Measurements from ENCODE around the gene PTPN3. TPM values are rescaled to one million over a fixed set of nuclear protein-coding genes. Genes with fewer than 3 reads are reported as not detected.
A peak's percentile ranks its signal among the peaks of the same experiment; 100 is the strongest.

PTPN3 gene
- total RNA-seq, 4 donors from 2014 or later = 11.8 to 21.6 (median 14.1) TPM

DNA sequence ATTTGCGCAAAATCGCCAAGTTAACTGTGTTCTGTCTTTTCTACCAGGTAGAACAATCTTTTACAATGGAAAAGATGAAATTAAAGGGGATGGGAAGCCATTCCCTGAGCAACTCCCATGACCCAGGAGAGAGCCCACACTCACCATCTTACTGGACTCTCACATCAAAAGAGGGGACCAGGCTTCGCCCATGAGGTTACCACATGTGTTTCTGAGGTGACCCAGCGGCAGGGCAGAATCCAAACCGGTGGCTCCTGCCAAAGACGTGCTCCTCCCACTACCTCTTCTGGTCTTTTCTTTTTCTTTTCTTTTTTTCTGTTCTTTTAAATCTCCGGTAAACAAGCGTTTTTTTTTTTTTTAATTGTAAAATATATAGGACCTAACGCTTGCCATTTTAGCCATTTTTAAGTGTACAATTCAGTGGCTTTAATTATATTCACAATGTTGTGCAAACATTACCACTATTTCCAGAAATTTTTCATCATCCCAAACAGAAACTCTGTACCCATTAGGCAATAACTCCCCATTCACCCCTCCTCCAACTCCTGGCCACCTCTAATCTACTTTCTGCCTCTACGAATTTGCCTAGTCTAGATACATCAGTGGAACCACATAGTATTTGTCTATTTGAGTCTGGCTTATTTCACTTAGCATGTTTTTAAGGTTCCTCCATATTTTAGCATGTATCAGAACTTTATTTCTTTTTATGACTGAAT lies 19.3 kb downstream of the PTPN3 start:
- H3K27ac ChIP-seq = peak overlapping the region in 2 of 4 donors; percentile 5 to 28

DNA sequence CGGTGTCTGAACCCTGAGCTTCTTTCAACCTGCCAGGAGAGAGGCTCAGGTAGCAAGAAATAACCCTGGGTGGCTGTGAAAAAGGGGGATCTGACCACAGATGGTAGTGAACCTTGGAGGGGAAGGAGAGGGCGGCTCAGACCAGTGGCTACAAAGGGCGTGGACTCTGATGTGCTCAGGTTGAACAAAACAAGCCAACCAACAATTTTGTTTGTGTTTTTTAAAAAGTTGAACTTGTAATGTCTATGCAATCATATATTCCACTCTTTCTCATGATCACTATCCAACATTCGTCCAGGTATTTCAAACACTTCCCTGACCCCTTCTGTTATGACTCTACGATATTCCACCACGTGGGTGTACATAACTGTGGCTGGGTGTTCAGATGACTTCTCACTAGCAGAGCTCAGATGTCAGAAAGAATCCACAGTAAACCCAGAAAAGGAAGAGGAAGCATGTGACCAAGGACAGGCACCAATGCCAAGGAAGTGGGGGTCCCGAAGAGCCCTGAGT lies 20.0 kb downstream of the PTPN3 start:
- no peaks in the 10 kb centered on the region for H3K9me3 ChIP-seq
- DNase-seq = no peak
- intact Hi-C loops (cut with DNase I) = no loop called here
- no peaks in the 10 kb centered on the region for H3K27me3 ChIP-seq
- no peak for TF ChIP-seq CTCF (IDR thresholded peaks at IDR 0.05)
- TF ChIP-seq POLR2A (IDR thresholded peaks at IDR 0.05) = no peak
- H3K4me3 ChIP-seq = no peak overlapping the region
- peak overlapping the region in 3 of 4 donors; percentile 15 to 61 (median 46) for H3K27ac ChIP-seq
- H3K36me3 ChIP-seq = peaks cover 0 to 9% (median 0%) of the 10 kb centered on the region in 3 donors
- H3K4me1 ChIP-seq = peaks cover 0 to 36% (median 10%) of the 10 kb centered on the region in 3 donors
- WGBS, 2 donors = 71 to 78% methylated on average over 4 to 7 of the region's 7 CpGs

More for the DNA sequence above, 19.3 kb downstream of the PTPN3 start:
- H3K27me3 ChIP-seq = no peaks in the 10 kb centered on the region
- 76 to 82% methylated on average over 10 of the region's 10 CpGs for WGBS, 2 donors
- peaks cover 0 to 36% (median 10%) of the 10 kb centered on the region in 3 donors for H3K4me1 ChIP-seq
- DNase-seq = no peak
- TF ChIP-seq POLR2A (IDR thresholded peaks at IDR 0.05) (no peak), CTCF (IDR thresholded peaks at IDR 0.05) (no peak)
- H3K36me3 ChIP-seq = peaks cover 0 to 13% (median 0%) of the 10 kb centered on the region in 3 donors
- intact Hi-C loops (cut with DNase I) = no loop called here
- H3K9me3 ChIP-seq = no peaks in the 10 kb centered on the region
- H3K4me3 ChIP-seq = no peak overlapping the region

- DNase-seq = no peak
- Histone ChIP-seq H3K4me1 (peaks cover 0 to 39% (median 10%) of the 10 kb centered on the region in 3 donors), H3K36me3 (peaks cover 0 to 9% (median 0%) of the 10 kb centered on the region in 3 donors), H3K4me3 (no peak overlapping the region), H3K27ac (peak overlapping the region; percentile 15 to 61 (median 39)), H3K9me3 (no peaks in the 10 kb centered on the region), H3K27me3 (no peaks in the 10 kb centered on the region)
- no peak for TF ChIP-seq POLR2A (IDR thresholded peaks at IDR 0.05)
- TF ChIP-seq CTCF (IDR thresholded peaks at IDR 0.05) = no peak
- WGBS, 2 donors = 50% methylated on average over 6 to 8 of the region's 11 CpGs
- intact Hi-C loops (cut with DNase I) = no loop called here
These were observed 20.7 kb downstream of the PTPN3 start for GRCh38 chr9:109477258-109478050.

DNA sequence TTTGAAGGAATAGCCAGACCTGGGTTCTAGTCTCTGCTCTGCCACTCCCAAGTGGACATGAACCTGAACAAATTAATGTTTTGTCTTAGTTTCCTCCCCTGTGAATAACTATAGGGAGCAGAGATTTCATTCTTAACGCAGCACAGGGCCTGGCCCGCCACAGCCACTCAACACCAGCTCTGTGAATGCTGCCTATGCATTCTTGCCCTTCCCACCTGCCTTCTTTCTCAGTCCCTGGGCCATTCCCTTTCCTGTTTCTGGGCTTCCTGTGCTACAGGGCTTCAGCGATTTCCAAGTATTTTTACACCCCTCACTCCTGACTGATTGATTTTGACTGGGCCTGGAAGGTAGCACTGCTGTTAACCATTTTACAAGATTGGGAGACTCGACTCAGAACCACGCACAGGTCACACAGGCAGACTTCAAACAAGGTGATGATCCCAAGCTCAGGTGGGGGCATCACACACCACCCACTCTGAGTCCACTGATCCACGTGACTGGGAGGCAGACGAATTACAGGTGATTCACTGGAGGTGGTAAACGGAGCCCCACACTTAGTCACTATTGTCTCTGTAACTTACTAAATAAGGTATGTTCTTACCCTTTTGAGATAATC lies 21.4 kb downstream of the PTPN3 start:
- TF ChIP-seq POLR2A (IDR thresholded peaks at IDR 0.05) (no peak), CTCF (IDR thresholded peaks at IDR 0.05) (no peak)
- no peak for DNase-seq
- no peaks in the 10 kb centered on the region for H3K27me3 ChIP-seq
- H3K27ac ChIP-seq = peak overlapping the region in 2 of 4 donors; percentile 32 to 46
- H3K9me3 ChIP-seq = no peaks in the 10 kb centered on the region
- intact Hi-C loops (cut with DNase I) = no loop called here
- peaks cover 0 to 5% (median 0%) of the 10 kb centered on the region in 3 donors for H3K36me3 ChIP-seq
- no peak overlapping the region for H3K4me3 ChIP-seq
- WGBS, 2 donors = 56 to 62% methylated on average over 8 of the region's 8 CpGs
- peaks cover 0 to 45% (median 12%) of the 10 kb centered on the region in 3 donors for H3K4me1 ChIP-seq

All from esophagus squamous epithelium (tissue), 5 donors.